Stimulated activated naive CD8-positive, alpha-beta T cell treated with anti-CD3 and anti-CD28 coated beads, Interleukin-15, Interleukin-2, amounts not matched to agents 100 U/mL and 50 U/mL, for 24 hours (primary cell): Measurements from ENCODE around the gene MCU.
"Not testable (repeated sequence)": the region's sequence is repeated elsewhere in the genome, so short reads cannot be mapped to it uniquely, and the experiment has no call there.

ENCODE experiments used
- ATAC-seq: fragments of 150-1000 bp; cut with Tn5 transposase; one replicate; pipeline ENCODE4 v1.10.0; 2021
- DNase-seq: peaks from one replicate; pipeline ENCODE4 v3.0.0; 2021

MCU gene

DNA sequence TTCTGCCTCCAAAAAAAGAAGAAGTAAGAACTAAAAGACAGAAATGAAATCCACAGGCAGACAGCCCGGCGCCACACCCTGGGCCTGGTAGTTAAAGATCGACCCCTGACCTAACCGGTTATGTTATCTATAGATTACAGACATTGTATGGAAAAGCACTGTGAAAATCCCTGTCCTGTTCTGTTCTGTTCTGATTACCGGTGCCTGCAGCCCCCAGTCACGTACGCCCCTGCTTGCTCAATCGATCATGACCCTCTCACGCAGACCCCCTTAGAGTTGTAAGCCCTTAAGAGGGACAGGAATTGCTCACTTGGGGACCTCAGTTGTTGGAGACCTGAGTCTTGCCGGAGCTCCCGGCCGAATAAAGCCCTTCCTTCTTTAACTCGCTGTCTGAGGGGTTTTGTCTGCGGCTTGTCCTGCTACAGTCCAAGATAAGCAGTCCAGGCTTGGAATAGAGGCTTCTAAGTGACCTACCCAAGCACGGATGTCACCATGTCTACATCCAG is 212.1 kb downstream of the MCU start:
- not testable (repeated sequence) for ATAC-seq

DNA sequence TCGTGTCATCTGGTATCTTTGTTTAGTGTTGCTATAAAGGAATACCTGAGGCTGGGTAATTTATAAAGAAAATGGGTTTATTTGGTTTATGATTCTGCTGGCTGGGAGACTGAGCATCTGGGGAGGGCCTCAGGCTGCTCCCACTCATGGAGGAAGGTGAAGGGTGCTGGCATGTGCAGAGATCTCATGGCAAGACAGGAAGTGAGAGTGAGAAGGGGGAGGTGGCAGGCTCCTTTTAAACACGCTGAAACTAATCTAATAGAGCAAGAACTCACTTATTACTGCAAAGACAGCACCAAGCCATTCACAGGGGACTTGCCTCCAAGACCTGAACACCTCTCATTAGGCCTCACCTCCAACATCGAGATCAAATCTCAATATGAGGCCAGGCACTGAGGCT is 212.9 kb downstream of the MCU start:
- no peak for ATAC-seq

More for the DNA sequence above, 212.1 kb downstream of the MCU start:
- not testable (repeated sequence) for DNase-seq

GRCh38 chr10:72906446-72906845 is 214.5 kb downstream of the MCU start:
- DNase-seq: no peak
- ATAC-seq: no peak

More for the DNA sequence above, 212.9 kb downstream of the MCU start:
- no peak for DNase-seq

GRCh38 chr10:72910705-72911104 is 218.8 kb downstream of the MCU start:
- DNase-seq: no peak

DNA sequence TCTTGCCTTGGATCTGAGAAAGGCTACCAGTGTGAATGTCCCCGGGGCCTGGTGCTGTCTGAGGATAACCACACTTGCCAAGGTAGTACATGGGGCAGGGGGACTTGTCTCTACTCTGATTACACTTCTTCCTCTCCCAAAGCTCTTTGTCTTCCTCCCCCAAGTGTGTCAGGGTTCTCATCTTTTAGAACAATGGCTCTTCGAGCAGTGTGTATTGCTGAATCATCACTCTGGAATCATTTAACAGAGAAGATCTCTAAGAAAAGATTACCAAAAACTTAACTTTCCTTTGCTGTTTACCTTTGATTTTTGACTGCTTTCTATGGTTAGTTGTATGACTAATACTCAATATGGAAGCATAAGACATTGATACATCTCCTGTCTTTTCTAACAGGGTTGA is 219.8 kb downstream of the MCU start:
- DNase-seq (no peak), ATAC-seq (no peak)

More at GRCh38 chr10:72910705-72911104, 218.8 kb downstream of the MCU start:
- no peak for ATAC-seq

GRCh38 chr10:72912736-72913135 is 220.8 kb downstream of the MCU start:
- DNase-seq: no peak
- no peak for ATAC-seq

DNA sequence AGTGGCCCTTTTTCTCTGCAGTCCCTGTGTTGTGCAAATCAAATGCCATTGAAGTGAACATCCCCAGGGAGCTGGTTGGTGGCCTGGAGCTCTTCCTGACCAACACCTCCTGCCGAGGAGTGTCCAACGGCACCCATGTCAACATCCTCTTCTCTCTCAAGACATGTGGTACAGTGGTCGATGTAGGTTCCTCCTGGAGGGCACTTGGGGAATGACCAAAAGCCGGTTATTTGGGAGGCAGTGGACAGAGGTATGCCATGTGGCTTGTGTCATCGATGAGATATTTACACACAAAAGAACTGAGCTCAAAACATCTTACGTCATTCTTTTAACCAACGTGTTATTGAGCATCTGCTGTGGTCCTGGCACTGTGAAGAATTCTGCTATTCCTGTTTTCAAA is 221.3 kb downstream of the MCU start:
- DNase-seq (no peak), ATAC-seq (no peak)

GRCh38 chr10:72917201-72917600 is 225.3 kb downstream of the MCU start:
- ATAC-seq, DNase-seq: not testable (repeated sequence)

DNA sequence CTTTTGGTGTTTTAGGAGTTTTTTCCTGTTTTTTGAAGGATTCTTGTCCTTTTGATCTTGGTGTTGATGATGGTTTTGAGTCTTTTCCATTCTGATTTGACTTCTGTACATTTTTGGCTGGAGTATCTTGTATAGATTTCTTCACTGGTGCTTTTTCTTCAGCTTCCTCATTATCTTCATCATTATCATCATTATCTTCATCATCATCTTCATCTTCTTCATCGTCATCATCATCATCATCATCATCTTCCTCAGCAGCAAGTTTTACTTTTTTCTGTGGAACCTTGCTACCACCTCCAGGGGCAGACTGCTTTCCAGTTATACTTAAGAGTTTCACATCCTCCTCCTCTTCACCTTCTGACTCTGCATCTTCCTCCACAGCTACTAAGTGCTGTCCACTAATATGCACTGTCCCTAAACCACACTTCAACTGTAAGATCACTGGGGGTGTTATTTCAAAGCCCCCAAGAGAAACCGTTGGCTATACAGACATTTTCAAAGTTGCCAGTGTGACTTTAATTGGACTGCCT is 225.9 kb downstream of the MCU start:
- DNase-seq: not testable (repeated sequence)

GRCh38 chr10:72918352-72918751 is 226.4 kb downstream of the MCU start:
- DNase-seq (no peak), ATAC-seq (no peak)

More for the DNA sequence above, 225.9 kb downstream of the MCU start:
- ATAC-seq: not testable (repeated sequence)

DNA sequence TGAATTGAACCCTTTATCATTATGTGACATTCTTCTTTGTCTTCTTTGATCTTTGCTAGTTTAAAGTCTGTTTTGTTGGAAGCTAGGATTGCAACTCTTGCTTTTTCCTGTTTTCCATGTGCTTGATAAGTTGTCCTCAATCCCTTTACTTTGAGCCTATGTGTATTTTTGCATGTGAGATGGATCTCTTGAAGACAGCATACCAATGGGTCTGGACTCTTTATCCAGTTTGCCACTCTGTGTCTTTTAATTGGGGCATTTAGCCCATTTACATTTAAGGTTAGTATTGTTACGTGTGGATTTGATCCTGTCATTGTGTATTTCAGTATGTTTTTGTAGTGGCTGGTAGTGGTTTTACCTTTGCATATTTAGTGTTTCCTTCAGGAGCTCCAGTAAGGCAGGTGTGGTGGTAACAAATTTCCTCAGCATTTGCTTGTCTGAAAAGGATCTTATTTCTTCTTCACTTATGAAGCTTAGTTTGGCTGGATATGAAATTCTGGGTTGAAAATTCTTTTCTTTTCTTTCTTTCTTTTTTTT is 229.3 kb downstream of the MCU start:
- not testable (repeated sequence) for DNase-seq

GRCh38 chr10:72924351-72924750 is 232.4 kb downstream of the MCU start:
- no peak for ATAC-seq

More for the DNA sequence above, 229.3 kb downstream of the MCU start:
- ATAC-seq: not testable (repeated sequence)

GRCh38 chr10:72925951-72926465 is 234.1 kb downstream of the MCU start:
- ATAC-seq (no peak), DNase-seq (no peak)

More at GRCh38 chr10:72924351-72924750, 232.4 kb downstream of the MCU start:
- DNase-seq: no peak

- ATAC-seq (no peak), DNase-seq (no peak)
Observed at GRCh38 chr10:72927485-72927884, 235.5 kb downstream of the MCU start.

DNA sequence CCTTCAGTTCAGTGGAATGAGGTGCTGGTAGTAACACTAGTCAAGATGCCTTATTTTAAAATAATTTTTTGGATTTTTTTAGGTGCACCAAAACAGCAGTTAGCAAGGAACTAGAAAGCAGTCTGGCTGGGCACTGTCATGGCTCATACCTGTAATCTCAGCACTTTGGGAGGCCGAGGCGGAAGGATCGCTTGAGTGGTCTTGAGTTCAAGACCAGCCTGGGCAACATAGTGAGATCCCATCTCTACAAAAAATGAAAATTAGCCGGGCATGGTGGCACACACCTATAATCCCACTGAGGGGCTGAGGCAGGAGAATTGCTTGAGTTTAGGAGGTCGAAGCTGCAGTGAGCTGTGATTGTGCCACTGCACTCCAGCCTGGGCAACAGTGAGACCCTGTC is 236.9 kb downstream of the MCU start:
- no peak for ATAC-seq

DNA sequence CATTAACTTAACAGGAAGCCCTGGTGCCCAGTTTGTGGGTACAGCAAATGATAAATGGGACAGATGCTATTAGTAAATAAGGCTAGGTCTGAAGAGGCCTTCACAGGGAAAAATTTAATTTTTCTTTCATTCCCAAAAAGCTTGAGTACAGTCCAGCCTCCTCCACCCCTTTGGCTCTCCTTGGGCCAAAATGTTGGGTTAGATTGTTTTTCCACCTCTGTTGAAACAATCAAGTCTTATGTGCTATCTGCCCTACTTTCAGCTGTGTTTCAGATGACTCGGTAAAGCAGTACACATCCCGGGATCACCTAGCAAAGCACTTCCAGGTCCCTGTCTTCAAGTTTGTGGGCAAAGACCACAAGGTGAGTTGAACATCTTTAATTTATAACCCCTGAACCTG is 238.3 kb downstream of the MCU start:
- DNase-seq (no peak), ATAC-seq (no peak)

More for the DNA sequence above, 236.9 kb downstream of the MCU start:
- no peak for DNase-seq

DNA sequence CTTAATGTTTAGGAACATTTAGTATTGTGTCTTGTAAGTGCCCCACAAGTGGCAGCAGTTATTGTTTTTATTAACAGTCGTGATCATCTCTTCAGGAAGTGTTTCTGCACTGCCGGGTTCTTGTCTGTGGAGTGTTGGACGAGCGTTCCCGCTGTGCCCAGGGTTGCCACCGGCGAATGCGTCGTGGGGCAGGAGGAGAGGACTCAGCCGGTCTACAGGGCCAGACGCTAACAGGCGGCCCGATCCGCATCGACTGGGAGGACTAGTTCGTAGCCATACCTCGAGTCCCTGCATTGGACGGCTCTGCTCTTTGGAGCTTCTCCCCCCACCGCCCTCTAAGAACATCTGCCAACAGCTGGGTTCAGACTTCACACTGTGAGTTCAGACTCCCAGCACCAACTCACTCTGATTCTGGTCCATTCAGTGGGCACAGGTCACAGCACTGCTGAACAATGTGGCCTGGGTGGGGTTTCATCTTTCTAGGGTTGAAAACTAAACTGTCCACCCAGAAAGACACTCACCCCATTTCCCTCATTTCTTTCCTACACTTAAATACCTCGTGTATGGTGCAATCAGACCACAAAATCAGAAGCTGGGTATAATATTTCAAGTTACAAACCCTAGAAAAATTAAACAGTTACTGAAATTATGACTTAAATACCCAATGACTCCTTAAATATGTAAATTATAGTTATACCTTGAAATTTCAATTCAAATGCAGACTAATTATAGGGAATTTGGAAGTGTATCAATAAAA is 240.5 kb downstream of the MCU start:
- DNase-seq (no peak), ATAC-seq (no peak)

DNA sequence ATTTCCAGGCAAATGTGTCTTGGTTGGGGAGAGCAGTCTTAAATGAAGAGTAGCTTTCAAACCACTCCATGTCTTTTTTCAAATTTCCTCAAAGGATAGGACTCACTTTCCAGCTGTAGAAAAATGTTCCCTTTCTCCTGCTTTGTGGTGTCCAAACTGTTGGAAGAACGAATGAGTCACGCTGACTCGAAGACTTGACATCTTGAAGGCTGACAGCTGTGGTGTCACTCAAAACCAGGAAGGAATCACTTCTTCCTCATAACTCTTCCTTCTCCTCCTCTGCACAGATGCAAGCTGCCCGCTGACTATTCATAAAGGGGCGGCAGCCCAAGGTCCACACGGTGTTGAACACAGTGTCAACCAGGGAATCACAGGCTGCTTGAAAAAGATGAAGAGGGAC is 243.4 kb downstream of the MCU start:
- DNase-seq (no peak), ATAC-seq (no peak)
